ENCODE data around the gene CAP2.

The CAP2 gene

GRCh38 chr6:17469006-17469832 lies 75.8 kb downstream of the CAP2 start:
- TF ChIP-seq POLR2AphosphoS5 (IDR thresholded peaks at IDR 0.05; ENCODE audit: borderline replicate concordance, low read depth, low read length) (no peak), EZH2 (IDR thresholded peaks at IDR 0.05) (no peak), FOXP2 (optimal IDR thresholded peaks at IDR 0.05; ENCODE audit: control extremely low read depth, extremely low read length, insufficient read depth) (no peak)
- H3K9ac ChIP-seq (ENCODE audit: insufficient read length): no peak overlapping the region
- H3K36me3 ChIP-seq (ENCODE audit: insufficient read depth, low read length): no peaks in the 10 kb centered on the region
- no peaks in the 10 kb centered on the region for H3K9me3 ChIP-seq (ENCODE audit: low read depth, low read length)
- H3K4me3 ChIP-seq: no peak overlapping the region
- no peak overlapping the region for H3K27ac ChIP-seq
- no peak for DNase-seq (ENCODE audit: low read depth, low spot score)

- H3K4me3 ChIP-seq: no peak overlapping the region
- DNase-seq (ENCODE audit: low read depth, low spot score): no peak
- H3K9me3 ChIP-seq (ENCODE audit: low read depth, low read length): no peaks in the 10 kb centered on the region
- no peaks in the 10 kb centered on the region for H3K36me3 ChIP-seq (ENCODE audit: insufficient read depth, low read length)
- TF ChIP-seq POLR2AphosphoS5 (IDR thresholded peaks at IDR 0.05; ENCODE audit: borderline replicate concordance, low read depth, low read length) (no peak), FOXP2 (optimal IDR thresholded peaks at IDR 0.05; ENCODE audit: control extremely low read depth, extremely low read length, insufficient read depth) (no peak), EZH2 (IDR thresholded peaks at IDR 0.05) (no peak)
- no peak overlapping the region for H3K9ac ChIP-seq (ENCODE audit: insufficient read length)
- no peak overlapping the region for H3K27ac ChIP-seq
Observed at GRCh38 chr6:17470202-17470937, 77.0 kb downstream of the CAP2 start.

- DNase-seq (ENCODE audit: low read depth, low spot score): no peak
- H3K27ac ChIP-seq: no peak overlapping the region
Observed at GRCh38 chr6:17470938-17471327, 77.5 kb downstream of the CAP2 start.

GRCh38 chr6:17472653-17473183 lies 79.3 kb downstream of the CAP2 start:
- H3K4me3 ChIP-seq: no peak overlapping the region
- no peaks in the 10 kb centered on the region for H3K36me3 ChIP-seq (ENCODE audit: insufficient read depth, low read length)

More at GRCh38 chr6:17470938-17471327, 77.5 kb downstream of the CAP2 start:
- Histone ChIP-seq H3K9me3 (ENCODE audit: low read depth, low read length) (no peaks in the 10 kb centered on the region), H3K4me3 (no peak overlapping the region), H3K9ac (ENCODE audit: insufficient read length) (no peak overlapping the region), H3K36me3 (ENCODE audit: insufficient read depth, low read length) (no peaks in the 10 kb centered on the region)
- no peak for TF ChIP-seq FOXP2 (optimal IDR thresholded peaks at IDR 0.05; ENCODE audit: control extremely low read depth, extremely low read length, insufficient read depth)
- no peak for TF ChIP-seq EZH2 (IDR thresholded peaks at IDR 0.05)
- TF ChIP-seq POLR2AphosphoS5 (IDR thresholded peaks at IDR 0.05; ENCODE audit: borderline replicate concordance, low read depth, low read length): no peak

GRCh38 chr6:17473554-17473953 lies 80.2 kb downstream of the CAP2 start:
- no peaks in the 10 kb centered on the region for H3K36me3 ChIP-seq (ENCODE audit: insufficient read depth, low read length)
- DNase-seq (ENCODE audit: low read depth, low spot score): no peak
- H3K27ac ChIP-seq: no peak overlapping the region
- no peak for TF ChIP-seq FOXP2 (optimal IDR thresholded peaks at IDR 0.05; ENCODE audit: control extremely low read depth, extremely low read length, insufficient read depth)
- TF ChIP-seq EZH2 (IDR thresholded peaks at IDR 0.05): no peak
- no peak for TF ChIP-seq POLR2AphosphoS5 (IDR thresholded peaks at IDR 0.05; ENCODE audit: borderline replicate concordance, low read depth, low read length)
- no peak overlapping the region for H3K9ac ChIP-seq (ENCODE audit: insufficient read length)
- H3K4me3 ChIP-seq: no peak overlapping the region
- no peaks in the 10 kb centered on the region for H3K9me3 ChIP-seq (ENCODE audit: low read depth, low read length)

More at GRCh38 chr6:17472653-17473183, 79.3 kb downstream of the CAP2 start:
- H3K9me3 ChIP-seq (ENCODE audit: low read depth, low read length): no peaks in the 10 kb centered on the region
- TF ChIP-seq FOXP2 (optimal IDR thresholded peaks at IDR 0.05; ENCODE audit: control extremely low read depth, extremely low read length, insufficient read depth) (no peak), EZH2 (IDR thresholded peaks at IDR 0.05) (no peak), POLR2AphosphoS5 (IDR thresholded peaks at IDR 0.05; ENCODE audit: borderline replicate concordance, low read depth, low read length) (no peak)
- DNase-seq (ENCODE audit: low read depth, low spot score): no peak
- no peak overlapping the region for H3K9ac ChIP-seq (ENCODE audit: insufficient read length)
- no peak overlapping the region for H3K27ac ChIP-seq

- no peak for DNase-seq (ENCODE audit: low read depth, low spot score)
- TF ChIP-seq EZH2 (IDR thresholded peaks at IDR 0.05): no peak
- TF ChIP-seq FOXP2 (optimal IDR thresholded peaks at IDR 0.05; ENCODE audit: control extremely low read depth, extremely low read length, insufficient read depth): no peak
- TF ChIP-seq POLR2AphosphoS5 (IDR thresholded peaks at IDR 0.05; ENCODE audit: borderline replicate concordance, low read depth, low read length): no peak
- Histone ChIP-seq H3K9me3 (ENCODE audit: low read depth, low read length) (no peaks in the 10 kb centered on the region), H3K9ac (ENCODE audit: insufficient read length) (no peak overlapping the region), H3K36me3 (ENCODE audit: insufficient read depth, low read length) (no peaks in the 10 kb centered on the region), H3K4me3 (no peak overlapping the region), H3K27ac (no peak overlapping the region)
Observed at GRCh38 chr6:17474289-17474688, 80.9 kb downstream of the CAP2 start.

- no peaks in the 10 kb centered on the region for H3K9me3 ChIP-seq (ENCODE audit: low read depth, low read length)
- DNase-seq (ENCODE audit: low read depth, low spot score): no peak
- H3K27ac ChIP-seq: no peak overlapping the region
- H3K36me3 ChIP-seq (ENCODE audit: insufficient read depth, low read length): no peaks in the 10 kb centered on the region
- H3K4me3 ChIP-seq: no peak overlapping the region
- TF ChIP-seq FOXP2 (optimal IDR thresholded peaks at IDR 0.05; ENCODE audit: control extremely low read depth, extremely low read length, insufficient read depth): no peak
- TF ChIP-seq EZH2 (IDR thresholded peaks at IDR 0.05): no peak
- TF ChIP-seq POLR2AphosphoS5 (IDR thresholded peaks at IDR 0.05; ENCODE audit: borderline replicate concordance, low read depth, low read length): no peak
- H3K9ac ChIP-seq (ENCODE audit: insufficient read length): no peak overlapping the region
Observed at GRCh38 chr6:17475606-17476244, 82.3 kb downstream of the CAP2 start.

GRCh38 chr6:17476511-17476910 lies 83.1 kb downstream of the CAP2 start:
- H3K36me3 ChIP-seq (ENCODE audit: insufficient read depth, low read length): no peaks in the 10 kb centered on the region
- H3K27ac ChIP-seq: no peak overlapping the region
- no peaks in the 10 kb centered on the region for H3K9me3 ChIP-seq (ENCODE audit: low read depth, low read length)
- no peak overlapping the region for H3K4me3 ChIP-seq
- TF ChIP-seq EZH2 (IDR thresholded peaks at IDR 0.05) (no peak), POLR2AphosphoS5 (IDR thresholded peaks at IDR 0.05; ENCODE audit: borderline replicate concordance, low read depth, low read length) (no peak), FOXP2 (optimal IDR thresholded peaks at IDR 0.05; ENCODE audit: control extremely low read depth, extremely low read length, insufficient read depth) (no peak)
- no peak for DNase-seq (ENCODE audit: low read depth, low spot score)
- no peak overlapping the region for H3K9ac ChIP-seq (ENCODE audit: insufficient read length)

All from SK-N-MC (cell line).